Esophagus squamous epithelium (tissue), 4 donors: ENCODE data around the gene TPGS1.

Source experiments
- POLR2A ChIP-seq, 4 donors: fragments of 450-650 bp; IDR thresholded peaks; one replicate each; pipeline ENCODE4 v1.6.1; 2017; ENCODE audit warnings: antibody characterized with exemption in 4 of 4, mild to moderate bottlenecking in 4 of 4, moderate library complexity in 3 of 4
- TF ChIP-seq, protein P1 (sequence below), 6 experiments: fragments of 450-650 bp in 4 of 6; fragments of 200-600 bp in 2 of 6; sonication (generic) in 2 of 6; IDR thresholded peaks; one replicate each; pipeline ENCODE4 v1.5.1; 2016 to 2019; ENCODE audit warnings: antibody characterized with exemption in 6 of 6, mild to moderate bottlenecking in 4 of 6, moderate library complexity in 4 of 6

DNA sequence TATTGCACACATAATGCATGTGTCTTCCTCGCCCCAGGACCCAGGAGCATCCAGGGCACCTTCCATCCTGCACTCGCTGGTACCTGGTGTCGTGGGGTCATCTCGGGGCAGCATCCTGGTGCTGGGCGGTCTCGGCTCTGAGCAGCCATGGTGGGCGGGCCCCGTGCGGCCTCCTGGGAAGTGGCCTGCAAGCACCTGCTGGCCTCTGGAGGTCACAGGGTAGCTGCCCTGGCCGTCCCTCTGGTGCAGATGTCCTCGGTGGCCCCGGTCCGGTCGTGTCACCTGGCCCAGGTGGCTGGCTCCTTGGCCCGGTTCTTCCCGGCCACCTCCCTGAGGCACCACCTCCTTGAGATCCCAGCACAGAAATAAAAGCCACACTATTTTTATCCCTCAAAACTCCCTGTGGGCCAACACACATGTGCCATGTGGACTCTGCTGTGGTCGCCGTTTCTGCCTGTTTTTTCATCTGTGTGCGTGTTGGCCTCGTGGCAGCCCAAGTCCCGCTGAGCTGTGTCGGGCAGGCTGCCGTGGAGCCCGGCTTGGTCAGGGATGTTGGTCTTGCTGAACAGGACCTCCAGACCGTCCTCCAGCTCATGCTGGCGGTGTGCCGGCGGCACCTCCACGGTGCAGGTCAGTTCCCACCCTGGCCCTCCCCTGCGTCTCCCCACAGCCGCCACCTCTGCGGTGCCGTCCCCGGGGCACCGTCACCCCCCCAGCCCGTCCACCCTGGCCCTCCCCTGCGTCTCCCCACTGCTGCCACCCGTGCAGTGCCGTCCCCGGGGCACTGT lies 31.5 kb downstream of the TPGS1 start:
- TF ChIP-seq, protein P1, sequence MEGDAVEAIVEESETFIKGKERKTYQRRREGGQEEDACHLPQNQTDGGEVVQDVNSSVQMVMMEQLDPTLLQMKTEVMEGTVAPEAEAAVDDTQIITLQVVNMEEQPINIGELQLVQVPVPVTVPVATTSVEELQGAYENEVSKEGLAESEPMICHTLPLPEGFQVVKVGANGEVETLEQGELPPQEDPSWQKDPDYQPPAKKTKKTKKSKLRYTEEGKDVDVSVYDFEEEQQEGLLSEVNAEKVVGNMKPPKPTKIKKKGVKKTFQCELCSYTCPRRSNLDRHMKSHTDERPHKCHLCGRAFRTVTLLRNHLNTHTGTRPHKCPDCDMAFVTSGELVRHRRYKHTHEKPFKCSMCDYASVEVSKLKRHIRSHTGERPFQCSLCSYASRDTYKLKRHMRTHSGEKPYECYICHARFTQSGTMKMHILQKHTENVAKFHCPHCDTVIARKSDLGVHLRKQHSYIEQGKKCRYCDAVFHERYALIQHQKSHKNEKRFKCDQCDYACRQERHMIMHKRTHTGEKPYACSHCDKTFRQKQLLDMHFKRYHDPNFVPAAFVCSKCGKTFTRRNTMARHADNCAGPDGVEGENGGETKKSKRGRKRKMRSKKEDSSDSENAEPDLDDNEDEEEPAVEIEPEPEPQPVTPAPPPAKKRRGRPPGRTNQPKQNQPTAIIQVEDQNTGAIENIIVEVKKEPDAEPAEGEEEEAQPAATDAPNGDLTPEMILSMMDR (IDR thresholded peaks at IDR 0.05), result no peak
- TF ChIP-seq POLR2A (IDR thresholded peaks at IDR 0.05), result no peak
